ENCODE data around the gene CYP27C1.

- TF ChIP-seq CTCF (IDR thresholded peaks at IDR 0.05; ENCODE audit: insufficient read depth, low read length, poor library complexity, severe bottlenecking): no peak
- no peak for TF ChIP-seq EZH2phosphoT487 (conservative IDR thresholded peaks at IDR 0.05; ENCODE audit: low read length)
These were observed 31.3 kb downstream of the CYP27C1 start for GRCh38 chr2:127188797-127189196.
